ENCODE measurements around the gene AHDC1. TPM values are rescaled to one million over a fixed set of nuclear protein-coding genes. Genes with fewer than 3 reads are reported as not detected.

AHDC1 gene, protein sequence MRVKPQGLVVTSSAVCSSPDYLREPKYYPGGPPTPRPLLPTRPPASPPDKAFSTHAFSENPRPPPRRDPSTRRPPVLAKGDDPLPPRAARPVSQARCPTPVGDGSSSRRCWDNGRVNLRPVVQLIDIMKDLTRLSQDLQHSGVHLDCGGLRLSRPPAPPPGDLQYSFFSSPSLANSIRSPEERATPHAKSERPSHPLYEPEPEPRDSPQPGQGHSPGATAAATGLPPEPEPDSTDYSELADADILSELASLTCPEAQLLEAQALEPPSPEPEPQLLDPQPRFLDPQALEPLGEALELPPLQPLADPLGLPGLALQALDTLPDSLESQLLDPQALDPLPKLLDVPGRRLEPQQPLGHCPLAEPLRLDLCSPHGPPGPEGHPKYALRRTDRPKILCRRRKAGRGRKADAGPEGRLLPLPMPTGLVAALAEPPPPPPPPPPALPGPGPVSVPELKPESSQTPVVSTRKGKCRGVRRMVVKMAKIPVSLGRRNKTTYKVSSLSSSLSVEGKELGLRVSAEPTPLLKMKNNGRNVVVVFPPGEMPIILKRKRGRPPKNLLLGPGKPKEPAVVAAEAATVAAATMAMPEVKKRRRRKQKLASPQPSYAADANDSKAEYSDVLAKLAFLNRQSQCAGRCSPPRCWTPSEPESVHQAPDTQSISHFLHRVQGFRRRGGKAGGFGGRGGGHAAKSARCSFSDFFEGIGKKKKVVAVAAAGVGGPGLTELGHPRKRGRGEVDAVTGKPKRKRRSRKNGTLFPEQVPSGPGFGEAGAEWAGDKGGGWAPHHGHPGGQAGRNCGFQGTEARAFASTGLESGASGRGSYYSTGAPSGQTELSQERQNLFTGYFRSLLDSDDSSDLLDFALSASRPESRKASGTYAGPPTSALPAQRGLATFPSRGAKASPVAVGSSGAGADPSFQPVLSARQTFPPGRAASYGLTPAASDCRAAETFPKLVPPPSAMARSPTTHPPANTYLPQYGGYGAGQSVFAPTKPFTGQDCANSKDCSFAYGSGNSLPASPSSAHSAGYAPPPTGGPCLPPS (N-terminal part only)
- total RNA-seq: 50.1 and 54.8 TPM in 2 replicates
- long read RNA-seq: 0 reads

DNA sequence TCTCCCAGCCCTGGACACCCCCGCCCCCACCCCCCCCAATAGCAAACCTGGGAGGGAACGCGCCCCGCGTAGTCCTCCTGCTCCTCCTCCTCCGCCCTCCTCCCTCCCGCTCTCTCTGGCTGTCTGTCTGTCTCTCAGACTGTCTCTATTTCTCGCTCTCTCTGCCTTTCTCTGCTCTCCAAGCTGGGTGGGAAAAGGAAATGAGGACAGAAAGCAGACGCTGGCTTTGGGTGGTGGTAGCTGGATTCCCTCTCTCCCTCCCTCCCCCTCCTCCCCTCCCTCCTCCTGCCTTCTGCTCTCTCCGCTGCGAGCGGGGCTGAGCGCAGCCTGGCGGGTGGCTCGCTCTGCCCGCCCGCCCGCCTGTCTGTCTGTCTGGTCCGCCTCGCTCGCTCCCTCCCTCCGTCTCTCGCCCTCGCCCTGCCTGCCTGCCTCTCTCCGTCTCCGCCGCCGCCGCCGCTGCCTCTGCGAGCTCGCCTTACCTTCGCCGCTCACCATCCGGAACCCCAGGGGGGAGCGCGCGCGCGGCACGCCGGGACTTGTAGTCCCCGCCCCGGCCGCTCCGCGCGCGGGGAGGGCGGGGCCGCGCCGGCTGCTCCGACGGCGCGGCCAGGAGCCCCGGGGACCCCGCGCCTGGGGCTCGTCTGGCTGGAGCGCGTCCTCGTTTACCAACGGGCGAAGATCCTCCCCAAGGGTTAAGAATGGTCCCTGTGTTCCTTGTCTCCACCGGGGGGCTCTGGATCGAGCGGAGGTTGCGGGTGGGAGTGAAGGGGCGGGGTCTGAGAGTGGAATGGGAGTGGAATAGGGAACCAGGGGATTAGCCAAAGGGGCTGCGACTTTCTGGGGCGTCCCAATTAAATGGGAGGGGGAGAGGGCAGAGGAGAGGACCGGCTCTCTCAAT is at the start of gene AHDC1:
TSS of gene AHDC1 (minus strand) at position 464 of the 898 bp plus-strand sequence. CDS start 52,029 bp downstream, outside the sequence.
- H3K27me3 Mint-ChIP-seq (ENCODE audit: low read depth): peaks cover 2% of the 10 kb centered on the region
- H3K36me3 Mint-ChIP-seq (ENCODE audit: low read depth): no peaks in the 10 kb centered on the region
- H3K27ac Mint-ChIP-seq (ENCODE audit: unreplicated experiment): peak within 1 kb of the TSS; percentile 73
- peaks cover 29% of the 10 kb centered on the region for H3K4me1 Mint-ChIP-seq
- H3K9me3 Mint-ChIP-seq: no peaks in the 10 kb centered on the region
- peak; percentile 85 for DNase-seq (ENCODE audit: low read depth, low spot score)
- H3K4me3 Mint-ChIP-seq: peak within 1 kb of the TSS; percentile 93
- TF ChIP-seq, protein P1, sequence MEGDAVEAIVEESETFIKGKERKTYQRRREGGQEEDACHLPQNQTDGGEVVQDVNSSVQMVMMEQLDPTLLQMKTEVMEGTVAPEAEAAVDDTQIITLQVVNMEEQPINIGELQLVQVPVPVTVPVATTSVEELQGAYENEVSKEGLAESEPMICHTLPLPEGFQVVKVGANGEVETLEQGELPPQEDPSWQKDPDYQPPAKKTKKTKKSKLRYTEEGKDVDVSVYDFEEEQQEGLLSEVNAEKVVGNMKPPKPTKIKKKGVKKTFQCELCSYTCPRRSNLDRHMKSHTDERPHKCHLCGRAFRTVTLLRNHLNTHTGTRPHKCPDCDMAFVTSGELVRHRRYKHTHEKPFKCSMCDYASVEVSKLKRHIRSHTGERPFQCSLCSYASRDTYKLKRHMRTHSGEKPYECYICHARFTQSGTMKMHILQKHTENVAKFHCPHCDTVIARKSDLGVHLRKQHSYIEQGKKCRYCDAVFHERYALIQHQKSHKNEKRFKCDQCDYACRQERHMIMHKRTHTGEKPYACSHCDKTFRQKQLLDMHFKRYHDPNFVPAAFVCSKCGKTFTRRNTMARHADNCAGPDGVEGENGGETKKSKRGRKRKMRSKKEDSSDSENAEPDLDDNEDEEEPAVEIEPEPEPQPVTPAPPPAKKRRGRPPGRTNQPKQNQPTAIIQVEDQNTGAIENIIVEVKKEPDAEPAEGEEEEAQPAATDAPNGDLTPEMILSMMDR (conservative IDR thresholded peaks at IDR 0.05): no peak

DNA sequence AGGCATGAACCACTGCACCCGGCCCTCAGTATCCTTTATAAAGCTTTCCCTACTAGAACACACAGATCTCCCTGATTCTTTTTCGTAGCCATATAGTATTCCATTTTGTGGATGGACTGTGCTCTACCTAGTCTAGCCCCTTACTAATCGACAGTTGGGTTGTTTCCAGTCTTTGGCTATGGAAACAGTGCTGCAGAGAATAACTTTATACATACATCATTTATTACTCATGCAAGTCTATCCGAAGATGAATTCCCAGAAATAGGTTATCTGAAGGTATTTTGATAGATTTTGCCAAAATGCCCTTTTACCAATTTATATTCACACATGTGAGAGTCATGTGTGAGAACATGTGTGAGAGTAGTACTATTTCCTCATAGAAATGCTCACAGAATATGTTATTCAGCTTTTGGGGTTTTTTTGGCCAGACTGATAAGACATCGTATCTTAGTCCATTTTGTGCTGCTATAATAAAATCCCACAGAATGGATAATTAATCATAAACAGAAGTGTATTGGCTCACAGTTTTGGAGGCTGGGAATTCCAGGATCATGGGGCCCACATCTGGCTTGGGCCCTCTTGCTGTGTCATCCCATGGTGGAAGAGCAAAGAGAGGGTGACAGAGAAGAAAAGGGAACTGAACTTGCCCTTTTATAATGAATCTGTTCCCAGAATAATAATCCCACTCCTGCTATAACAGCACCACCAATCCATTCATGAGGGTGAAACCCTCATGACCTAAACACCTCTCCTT is 48.3 kb upstream of the AHDC1 start:
- Mint-ChIP-seq H3K27me3 (ENCODE audit: low read depth) (no peaks in the 10 kb centered on the region), H3K4me3 (no peak overlapping the region), H3K27ac (ENCODE audit: unreplicated experiment) (no peak overlapping the region), H3K4me1 (peaks cover 39% of the 10 kb centered on the region), H3K9me3 (no peaks in the 10 kb centered on the region), H3K36me3 (ENCODE audit: low read depth) (no peaks in the 10 kb centered on the region)
- no peak for DNase-seq (ENCODE audit: low read depth, low spot score)
- TF ChIP-seq, protein P1 (conservative IDR thresholded peaks at IDR 0.05): no peak

DNA sequence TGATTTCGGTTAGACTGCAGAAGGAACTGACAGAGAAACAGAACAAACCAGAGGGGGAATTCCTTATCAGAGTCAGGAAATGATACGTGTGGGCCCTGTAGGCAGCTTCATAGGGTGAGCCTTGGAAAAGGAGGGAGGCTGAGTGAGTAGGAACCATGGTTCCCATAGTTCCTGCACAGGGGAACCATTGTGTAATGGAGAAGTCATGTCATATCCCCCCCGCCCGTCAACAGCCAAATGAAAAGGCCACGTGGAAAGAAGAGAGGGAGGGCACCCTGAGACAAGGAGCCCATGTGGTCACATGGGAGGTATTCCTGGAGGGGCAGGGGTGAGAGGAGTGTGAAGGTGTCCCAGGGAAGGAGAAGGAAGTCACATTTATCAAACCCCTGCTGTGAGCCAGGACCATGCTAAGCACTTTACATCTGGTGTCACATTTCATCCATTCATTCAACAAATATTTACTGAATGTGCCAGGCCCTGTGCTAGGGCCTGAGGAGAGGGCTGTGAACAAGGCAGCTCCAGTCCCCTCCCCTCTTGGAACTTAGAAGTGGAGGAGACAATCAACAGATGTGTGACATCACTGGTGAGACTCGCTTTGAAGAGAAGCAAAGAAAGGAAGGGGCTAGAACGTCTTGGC is 46.7 kb upstream of the AHDC1 start:
- H3K27ac Mint-ChIP-seq (ENCODE audit: unreplicated experiment): peak overlapping the region; percentile 94
- DNase-seq (ENCODE audit: low read depth, low spot score): no peak
- no peaks in the 10 kb centered on the region for H3K27me3 Mint-ChIP-seq (ENCODE audit: low read depth)
- no peaks in the 10 kb centered on the region for H3K36me3 Mint-ChIP-seq (ENCODE audit: low read depth)
- H3K4me3 Mint-ChIP-seq: peak overlapping the region; percentile 16
- peaks cover 37% of the 10 kb centered on the region for H3K4me1 Mint-ChIP-seq
- TF ChIP-seq, protein P1 (conservative IDR thresholded peaks at IDR 0.05): no peak
- H3K9me3 Mint-ChIP-seq: no peaks in the 10 kb centered on the region

DNA sequence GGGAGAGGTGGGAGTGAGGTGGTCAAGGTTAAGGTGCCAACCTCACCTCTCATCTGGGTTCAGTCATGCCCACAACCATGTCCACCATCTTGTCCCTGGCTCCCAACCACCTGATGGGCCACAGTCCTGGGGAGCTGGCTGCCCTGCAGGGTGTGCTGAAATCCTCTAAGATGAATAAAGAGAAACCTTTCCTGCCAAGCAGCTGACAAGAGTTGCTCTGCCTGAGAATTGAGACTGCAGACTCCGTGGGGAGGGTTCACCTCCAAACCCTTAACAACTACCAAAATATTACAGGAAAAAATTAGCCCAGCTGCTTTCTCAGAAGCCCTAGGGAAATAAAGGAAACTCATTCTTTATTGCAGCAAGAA is 46.2 kb upstream of the AHDC1 start:
- no peaks in the 10 kb centered on the region for H3K27me3 Mint-ChIP-seq (ENCODE audit: low read depth)
- no peaks in the 10 kb centered on the region for H3K36me3 Mint-ChIP-seq (ENCODE audit: low read depth)
- TF ChIP-seq, protein P1 (conservative IDR thresholded peaks at IDR 0.05): no peak
- H3K4me3 Mint-ChIP-seq: no peak overlapping the region
- DNase-seq (ENCODE audit: low read depth, low spot score): no peak
- no peaks in the 10 kb centered on the region for H3K9me3 Mint-ChIP-seq
- peaks cover 34% of the 10 kb centered on the region for H3K4me1 Mint-ChIP-seq
- peak overlapping the region; percentile 94 for H3K27ac Mint-ChIP-seq (ENCODE audit: unreplicated experiment)

Data from neural crest cell (in vitro differentiated cells).